PC-9 (cell line): ENCODE results near the gene VMA21. TPM values are rescaled to one million over a fixed set of nuclear protein-coding genes. Genes with fewer than 3 reads are reported as not detected.

ENCODE experiments used
- BruUV-seq: library from RNA; stranded (reverse); fragments of 400-500 nt; replicated peaks from 2 replicates; lab custom pipeline; 2021; lab: Mats Ljungman, UMichigan
- CTCF ChIA-PET: fragments of 300-600 bp; sonication (Branson Sonifier 250); formaldehyde crosslinking; loops from one replicate; lab custom pipeline; 2022; ENCODE audit warnings: antibody characterized with exemption; lab: Charles Lee
- POLR2A ChIA-PET: fragments of 300-600 bp; sonication (Branson Sonifier 250); formaldehyde crosslinking; loops from one replicate; lab custom pipeline; 2022; ENCODE audit warnings: antibody characterized with exemption; ENCODE audit not compliant: unreplicated experiment; lab: Charles Lee
- DNase-seq, 2 experiments: peaks; one replicate each; pipeline versions ENCODE4 v3.0.0 to v3.0.0-alpha.2; 2015 to 2022; ENCODE audit warnings: mixed read lengths in 1 of 2
- H2AFZ ChIP-seq: fragments of 200-600 bp; sonication (generic); 2 replicates; pipeline ENCODE4 v1.8.1; 2017; ENCODE audit warnings: antibody characterized with exemption
- H3F3A ChIP-seq: fragments of 200-600 bp; sonication (generic); 2 replicates; pipeline ENCODE4 v1.8.1; 2017; ENCODE audit warnings: antibody characterized with exemption, mild to moderate bottlenecking, low read depth; ENCODE audit not compliant: insufficient read depth
- H3K27ac ChIP-seq: fragments of 200-600 bp; sonication (generic); 2 replicates; pipeline ENCODE4 v1.6.1; 2016; ENCODE audit warnings: mixed run types
- H3K27me3 ChIP-seq: fragments of 200-600 bp; sonication (generic); 2 replicates; pipeline ENCODE4 v1.6.1; 2016; ENCODE audit warnings: low read depth, mixed run types; ENCODE audit not compliant: insufficient read depth
- H3K36me3 ChIP-seq: fragments of 200-600 bp; sonication (generic); 2 replicates; pipeline ENCODE4 v1.6.1; 2016; ENCODE audit warnings: low read depth, mixed run types
- H3K4me1 ChIP-seq: fragments of 200-600 bp; sonication (generic); replicated peaks from 2 replicates; pipeline ENCODE4 v1.6.1; 2016; ENCODE audit warnings: mixed run types; ENCODE audit not compliant: insufficient read depth
- H3K4me2 ChIP-seq: fragments of 200-600 bp; sonication (generic); 2 replicates; pipeline ENCODE4 v1.6.1; 2017; ENCODE audit warnings: mixed run types
- H3K4me3 ChIP-seq: fragments of 200-600 bp; sonication (generic); 2 replicates; pipeline ENCODE4 v1.6.1; 2016; ENCODE audit warnings: mixed run types
- H3K79me2 ChIP-seq: fragments of 200-600 bp; sonication (generic); 2 replicates; pipeline ENCODE4 v1.6.1; 2017; ENCODE audit warnings: low read depth, mixed run types
- H3K9me2 ChIP-seq: fragments of 200-600 bp; sonication (generic); 2 replicates; pipeline ENCODE4 v1.8.1; 2017; ENCODE audit warnings: mild to moderate bottlenecking; ENCODE audit not compliant: insufficient read depth
- H3K9me3 ChIP-seq: fragments of 200-600 bp; sonication (generic); 2 replicates; pipeline ENCODE4 v1.8.1; 2016; ENCODE audit warnings: low read depth; ENCODE audit not compliant: insufficient read depth
- H4K20me1 ChIP-seq: fragments of 200-600 bp; sonication (generic); 2 replicates; pipeline ENCODE4 v1.8.1; 2017; ENCODE audit not compliant: insufficient read depth
- EZH2 ChIP-seq: fragments of 200-600 bp; sonication (generic); IDR thresholded peaks from 2 replicates; pipeline ENCODE4 v1.8.0; 2017; ENCODE audit warnings: antibody characterized with exemption, low read depth
- intact Hi-C: fragments of 100-400 bp; cut with micrococcal nuclease; formaldehyde crosslinking; loops from one replicate; pipeline ENCODE4 v1.10.0; 2022; ENCODE audit not compliant: unreplicated experiment
- total RNA-seq: library from RNA; stranded (reverse); gene quantifications from 2 replicates; pipeline ENCODE4 v1.2.3, GENCODE V29; 2021
- TF ChIP-seq, protein P1 (sequence below): fragments of 200-600 bp; sonication (generic); conservative IDR thresholded peaks from 2 replicates; pipeline ENCODE4 v1.6.1; 2017; ENCODE audit warnings: mixed run types, antibody characterized with exemption, mild to moderate bottlenecking, moderate library complexity

The VMA21 gene
- total RNA-seq, 1 experiment from 2014 or later = 58.4 TPM

DNA sequence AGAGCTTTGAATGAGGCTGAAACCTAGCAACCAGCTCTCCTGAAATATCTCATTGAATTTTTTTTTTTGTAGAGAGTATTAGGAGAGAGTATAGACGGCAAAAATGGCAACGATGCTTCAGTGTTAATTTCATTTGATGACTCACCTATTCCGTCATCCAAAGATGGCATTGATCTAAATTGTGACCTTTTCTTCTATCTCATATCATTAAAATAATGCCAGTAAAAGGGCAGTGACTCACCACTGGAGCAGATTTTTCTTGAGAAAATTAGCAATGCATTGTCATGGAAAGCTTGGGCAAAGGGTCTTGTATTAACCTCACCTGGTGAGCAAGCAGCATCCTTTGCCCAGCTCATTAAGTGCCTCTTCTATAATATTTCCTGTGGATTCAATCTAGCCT is 19.6 kb downstream of the VMA21 start:
- no TSS peak for BruUV-seq
- Histone ChIP-seq H3K9me2 (no peaks in the 10 kb centered on the region), H2AFZ (no peak overlapping the region), H3K4me1 (0 out of 2 replicates have a peak, but pooled peaks cover 5% of the 10 kb centered on the region), H3K27me3 (no peaks in the 10 kb centered on the region), H3F3A (no peaks in the 10 kb centered on the region), H3K9me3 (no peaks in the 10 kb centered on the region), H3K79me2 (no peaks in the 10 kb centered on the region; the same call in 1 of the 2 replicates), H3K4me2 (no peak overlapping the region), H3K36me3 (no peaks in the 10 kb centered on the region), H4K20me1 (0 out of 2 replicates have a peak, but pooled peaks cover 3% of the 10 kb centered on the region), H3K27ac (no peak overlapping the region), H3K4me3 (no peak overlapping the region)
- TF ChIP-seq EZH2 = no peak
- TF ChIP-seq, protein P1, sequence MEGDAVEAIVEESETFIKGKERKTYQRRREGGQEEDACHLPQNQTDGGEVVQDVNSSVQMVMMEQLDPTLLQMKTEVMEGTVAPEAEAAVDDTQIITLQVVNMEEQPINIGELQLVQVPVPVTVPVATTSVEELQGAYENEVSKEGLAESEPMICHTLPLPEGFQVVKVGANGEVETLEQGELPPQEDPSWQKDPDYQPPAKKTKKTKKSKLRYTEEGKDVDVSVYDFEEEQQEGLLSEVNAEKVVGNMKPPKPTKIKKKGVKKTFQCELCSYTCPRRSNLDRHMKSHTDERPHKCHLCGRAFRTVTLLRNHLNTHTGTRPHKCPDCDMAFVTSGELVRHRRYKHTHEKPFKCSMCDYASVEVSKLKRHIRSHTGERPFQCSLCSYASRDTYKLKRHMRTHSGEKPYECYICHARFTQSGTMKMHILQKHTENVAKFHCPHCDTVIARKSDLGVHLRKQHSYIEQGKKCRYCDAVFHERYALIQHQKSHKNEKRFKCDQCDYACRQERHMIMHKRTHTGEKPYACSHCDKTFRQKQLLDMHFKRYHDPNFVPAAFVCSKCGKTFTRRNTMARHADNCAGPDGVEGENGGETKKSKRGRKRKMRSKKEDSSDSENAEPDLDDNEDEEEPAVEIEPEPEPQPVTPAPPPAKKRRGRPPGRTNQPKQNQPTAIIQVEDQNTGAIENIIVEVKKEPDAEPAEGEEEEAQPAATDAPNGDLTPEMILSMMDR = no peak
- POLR2A ChIA-PET = no interaction called here
- DNase-seq = no peak
- intact Hi-C loops = no loop called here
- CTCF ChIA-PET = no interaction called here

DNA sequence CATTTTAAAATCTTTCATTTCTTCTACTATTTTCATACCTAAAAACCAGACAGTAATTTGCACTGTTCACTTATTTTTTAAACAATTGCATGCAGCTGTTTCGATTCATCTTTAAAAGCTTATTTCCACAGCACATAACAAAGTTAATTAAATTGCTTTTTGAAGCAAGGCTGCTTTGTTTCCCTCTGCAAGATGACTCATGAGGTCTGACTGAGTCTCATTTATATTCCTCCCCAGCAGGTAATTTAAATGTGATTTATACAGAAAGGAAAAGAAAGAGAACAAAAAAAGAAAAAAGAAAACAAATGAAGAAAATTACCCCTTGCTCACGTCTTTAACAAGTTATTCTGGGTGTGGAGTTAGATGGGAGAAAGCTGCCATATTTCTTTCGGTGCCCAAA is 22.8 kb downstream of the VMA21 start:
- TF ChIP-seq, protein P1 = no peak
- no peak for TF ChIP-seq EZH2
- Histone ChIP-seq H3K4me2 (no peak overlapping the region), H3F3A (no peaks in the 10 kb centered on the region), H4K20me1 (0 out of 2 replicates have a peak, but pooled peaks cover 3% of the 10 kb centered on the region), H3K79me2 (no peaks in the 10 kb centered on the region; the same call in 1 of the 2 replicates), H3K4me1 (0 out of 2 replicates have a peak, but pooled peaks cover 5% of the 10 kb centered on the region), H3K4me3 (no peak overlapping the region), H3K9me3 (0 out of 2 replicates have a peak, but pooled peaks cover 2% of the 10 kb centered on the region), H3K36me3 (no peaks in the 10 kb centered on the region), H3K27ac (no peak overlapping the region), H3K27me3 (no peaks in the 10 kb centered on the region), H3K9me2 (no peaks in the 10 kb centered on the region), H2AFZ (no peak overlapping the region)
- CTCF ChIA-PET = no interaction called here
- no peak for DNase-seq
- intact Hi-C loops = no loop called here
- no TSS peak for BruUV-seq
- POLR2A ChIA-PET = no interaction called here

DNA sequence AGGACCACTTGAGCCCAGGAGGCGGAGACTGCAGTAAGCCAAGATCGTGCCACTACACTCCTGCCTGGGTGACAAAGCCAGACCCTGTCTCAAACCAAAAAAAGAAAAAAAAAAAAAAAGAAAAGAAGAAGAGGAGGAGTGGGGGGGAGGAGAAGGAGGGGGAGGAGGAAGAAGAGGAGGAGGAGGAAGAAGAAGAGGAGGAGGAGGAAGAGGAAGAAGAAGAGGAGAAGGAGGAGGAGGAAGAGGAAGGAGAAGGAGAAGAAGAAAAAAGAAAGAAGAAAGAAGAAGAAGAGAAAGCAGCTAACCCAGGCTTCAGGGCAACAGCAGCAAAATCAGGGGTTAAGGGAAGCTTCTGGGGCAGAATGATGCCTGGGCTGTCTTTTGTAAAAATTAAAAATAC is 27.5 kb downstream of the VMA21 start:
- Histone ChIP-seq H3K4me1 (0 out of 2 replicates have a peak, but pooled peaks cover under 1% of the 10 kb centered on the region), H3K4me2 (no peak overlapping the region), H2AFZ (no peak overlapping the region), H3K79me2 (no peaks in the 10 kb centered on the region), H4K20me1 (no peaks in the 10 kb centered on the region), H3K27me3 (no peaks in the 10 kb centered on the region), H3K4me3 (no peak overlapping the region), H3K9me3 (0 out of 2 replicates have a peak, but pooled peaks cover 2% of the 10 kb centered on the region), H3K27ac (no peak overlapping the region), H3K9me2 (no peaks in the 10 kb centered on the region), H3F3A (no peaks in the 10 kb centered on the region), H3K36me3 (no peaks in the 10 kb centered on the region)
- intact Hi-C loops = no loop called here
- TF ChIP-seq EZH2 = no peak
- TF ChIP-seq, protein P1 = no peak
- DNase-seq = no peak
- ChIA-PET POLR2A (no interaction called here), CTCF (no interaction called here)
- no TSS peak for BruUV-seq
